Measurements from ENCODE around the gene STK31.
"Not testable (repeated sequence)": the region's sequence is repeated elsewhere in the genome, so short reads cannot be mapped to it uniquely, and the experiment has no call there.

The STK31 gene

GRCh38 chr7:23768022-23768421 is 58.0 kb downstream of the STK31 start:
- H3K4me3 ChIP-seq (ENCODE audit: low read depth, low read length): no peak overlapping the region
- TF ChIP-seq, protein P1, sequence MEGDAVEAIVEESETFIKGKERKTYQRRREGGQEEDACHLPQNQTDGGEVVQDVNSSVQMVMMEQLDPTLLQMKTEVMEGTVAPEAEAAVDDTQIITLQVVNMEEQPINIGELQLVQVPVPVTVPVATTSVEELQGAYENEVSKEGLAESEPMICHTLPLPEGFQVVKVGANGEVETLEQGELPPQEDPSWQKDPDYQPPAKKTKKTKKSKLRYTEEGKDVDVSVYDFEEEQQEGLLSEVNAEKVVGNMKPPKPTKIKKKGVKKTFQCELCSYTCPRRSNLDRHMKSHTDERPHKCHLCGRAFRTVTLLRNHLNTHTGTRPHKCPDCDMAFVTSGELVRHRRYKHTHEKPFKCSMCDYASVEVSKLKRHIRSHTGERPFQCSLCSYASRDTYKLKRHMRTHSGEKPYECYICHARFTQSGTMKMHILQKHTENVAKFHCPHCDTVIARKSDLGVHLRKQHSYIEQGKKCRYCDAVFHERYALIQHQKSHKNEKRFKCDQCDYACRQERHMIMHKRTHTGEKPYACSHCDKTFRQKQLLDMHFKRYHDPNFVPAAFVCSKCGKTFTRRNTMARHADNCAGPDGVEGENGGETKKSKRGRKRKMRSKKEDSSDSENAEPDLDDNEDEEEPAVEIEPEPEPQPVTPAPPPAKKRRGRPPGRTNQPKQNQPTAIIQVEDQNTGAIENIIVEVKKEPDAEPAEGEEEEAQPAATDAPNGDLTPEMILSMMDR (IDR thresholded peaks at IDR 0.05; ENCODE audit: low read depth, low read length): no peak

- not testable (repeated sequence) for H3K4me3 ChIP-seq (ENCODE audit: low read depth, low read length)
Measured at GRCh38 chr7:23779185-23779800, 69.3 kb downstream of the STK31 start.

- no peak overlapping the region for H3K4me3 ChIP-seq (ENCODE audit: low read depth, low read length)
- TF ChIP-seq, protein P1 (IDR thresholded peaks at IDR 0.05; ENCODE audit: low read depth, low read length): no peak
Measured at GRCh38 chr7:23783115-23783514, 73.1 kb downstream of the STK31 start.

DNA sequence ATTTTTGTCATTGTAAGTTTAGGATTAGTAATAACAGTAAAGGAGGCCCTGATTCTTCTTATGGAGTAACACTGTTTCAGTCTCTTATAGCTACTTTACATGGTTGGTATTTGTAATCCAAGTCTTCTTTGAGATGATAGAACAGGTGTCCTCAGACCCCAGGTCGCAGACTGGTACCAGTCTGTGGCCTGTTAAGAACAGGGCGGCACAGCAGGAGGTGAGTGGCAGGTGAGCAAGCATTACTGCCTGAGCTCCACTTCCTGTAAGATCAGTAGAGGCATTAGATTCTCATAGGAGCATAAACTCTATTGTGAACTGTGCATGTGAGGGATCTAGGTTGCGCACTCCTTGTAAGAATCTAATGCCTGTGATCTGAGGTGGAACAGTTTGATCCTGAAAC is 77.3 kb downstream of the STK31 start:
- TF ChIP-seq, protein P1 (IDR thresholded peaks at IDR 0.05; ENCODE audit: low read depth, low read length): no peak
- no peak overlapping the region for H3K4me3 ChIP-seq (ENCODE audit: low read depth, low read length)

- TF ChIP-seq, protein P1 (IDR thresholded peaks at IDR 0.05; ENCODE audit: low read depth, low read length): no peak
- no peak overlapping the region for H3K4me3 ChIP-seq (ENCODE audit: low read depth, low read length)
Measured at GRCh38 chr7:23788843-23789242, 78.8 kb downstream of the STK31 start.

GRCh38 chr7:23791721-23792120 is 81.7 kb downstream of the STK31 start:
- H3K4me3 ChIP-seq (ENCODE audit: low read depth, low read length): no peak overlapping the region
- TF ChIP-seq, protein P1 (IDR thresholded peaks at IDR 0.05; ENCODE audit: low read depth, low read length): no peak

DNA sequence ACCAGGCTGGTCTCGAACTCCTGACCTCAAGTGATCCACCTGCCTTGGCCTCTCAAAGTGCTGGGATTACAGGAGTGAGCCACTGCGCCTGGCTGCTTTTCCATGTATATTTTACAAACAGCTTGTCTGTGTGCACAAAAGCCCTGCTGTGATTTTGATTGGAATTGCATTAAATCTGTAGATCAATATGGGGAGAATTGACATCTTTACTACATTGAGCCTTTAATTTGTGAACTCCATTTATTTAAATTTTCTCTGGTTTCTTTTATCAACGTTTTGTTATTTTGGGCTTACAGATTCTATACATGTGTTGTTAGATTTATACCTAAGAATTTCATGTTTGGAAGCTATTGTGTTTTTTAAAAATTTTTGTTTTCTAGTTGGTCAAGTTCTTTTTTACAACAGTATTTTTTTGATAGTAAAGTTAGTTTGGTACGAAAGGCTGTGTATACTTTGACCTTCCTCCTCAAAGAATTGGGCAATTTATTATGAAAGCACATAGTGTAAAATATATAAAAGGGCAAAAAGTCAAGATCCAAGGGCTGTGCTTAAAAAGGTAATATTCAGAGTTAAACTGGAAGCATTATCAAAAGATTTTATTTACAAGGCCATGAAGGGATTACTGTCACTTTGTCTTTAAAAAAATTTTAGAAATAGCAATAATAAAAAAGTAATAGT is 92.8 kb downstream of the STK31 start:
- TF ChIP-seq, protein P1 (IDR thresholded peaks at IDR 0.05; ENCODE audit: low read depth, low read length): no peak
- no peak overlapping the region for H3K4me3 ChIP-seq (ENCODE audit: low read depth, low read length)
